Activated CD8-positive, alpha-beta T cell treated with anti-CD3 and anti-CD28 coated beads, Interleukin-2, amount 10 ng/mL, durations not matched to agents 7 days and 5 days (primary cell): ENCODE data around the gene P3H2. TPM values are rescaled to one million over a fixed set of nuclear protein-coding genes. Genes with fewer than 3 reads are reported as not detected.

Source experiments
- ATAC-seq: fragments of 150-1000 bp; cut with Tn5 transposase; one replicate; pipeline ENCODE4 v1.10.0; 2021; ENCODE audit warnings: moderate library complexity
- CTCF ChIA-PET: fragments of 350-600 bp; sonication (Branson Sonifier 250); formaldehyde crosslinking; loops from one replicate; lab custom pipeline; 2021; ENCODE audit warnings: antibody characterized with exemption; lab: Charles Lee
- POLR2A ChIA-PET: fragments of 350-600 bp; sonication (Branson Sonifier 250); formaldehyde crosslinking; loops from one replicate; lab custom pipeline; 2021; ENCODE audit warnings: antibody characterized with exemption; lab: Charles Lee
- DNase-seq: peaks from one replicate; pipeline ENCODE4 v3.0.0-alpha.2; 2020
- H3K27ac Mint-ChIP-seq: one replicate; pipeline ENCODE4 v1.8.0; 2021; ENCODE audit warnings: mild to moderate bottlenecking, mixed read lengths
- H3K27me3 Mint-ChIP-seq: one replicate; pipeline ENCODE4 v1.8.0; 2021; ENCODE audit warnings: low read depth, mixed read lengths
- H3K36me3 Mint-ChIP-seq: one replicate; pipeline ENCODE4 v1.8.0; 2021; ENCODE audit warnings: low read depth, mixed read lengths
- H3K4me1 Mint-ChIP-seq: one replicate; pipeline ENCODE4 v1.8.0; 2021; ENCODE audit warnings: low read depth, mixed read lengths
- H3K4me3 Mint-ChIP-seq: one replicate; pipeline ENCODE4 v1.8.0; 2021; ENCODE audit warnings: mild to moderate bottlenecking, mixed read lengths
- H3K9me3 Mint-ChIP-seq: one replicate; pipeline ENCODE4 v1.8.0; 2022; ENCODE audit warnings: mixed read lengths; ENCODE audit not compliant: insufficient read depth
- total RNA-seq, 2 experiments: library from RNA; stranded (reverse); gene quantifications; one replicate each; pipeline ENCODE4 v1.2.3, GENCODE V29; 2021

Gene P3H2
- total RNA-seq, 2 experiments from 2014 or later = not detected

DNA sequence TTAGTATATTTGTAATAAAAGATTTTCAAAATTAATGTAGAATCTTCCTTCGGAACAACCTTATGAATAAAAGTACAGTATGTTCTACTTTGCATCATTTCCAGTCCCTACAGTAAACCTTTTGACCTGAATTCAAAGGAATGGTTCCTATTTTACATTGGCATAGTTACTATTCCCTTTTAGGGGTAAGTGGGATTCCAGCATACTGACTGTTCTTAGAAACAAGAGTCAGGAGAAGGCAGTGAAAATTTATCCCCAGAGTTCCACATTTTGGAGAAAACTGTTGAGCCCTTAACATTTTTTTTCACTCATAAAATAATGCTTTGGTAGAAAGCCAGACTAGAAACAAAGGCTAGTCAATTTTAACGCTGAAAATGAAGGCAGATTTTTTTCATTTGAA lies 78.1 kb downstream of the P3H2 start:
- H3K9me3 Mint-ChIP-seq = no peaks in the 10 kb centered on the region
- CTCF ChIA-PET = no interaction called here
- no peaks in the 10 kb centered on the region for H3K36me3 Mint-ChIP-seq
- peaks cover 5% of the 10 kb centered on the region for H3K27me3 Mint-ChIP-seq
- DNase-seq (no peak), ATAC-seq (no peak)
- H3K27ac Mint-ChIP-seq = no peak overlapping the region
- POLR2A ChIA-PET = no interaction called here
- H3K4me3 Mint-ChIP-seq = no peak overlapping the region
- H3K4me1 Mint-ChIP-seq = no peaks in the 10 kb centered on the region

DNA sequence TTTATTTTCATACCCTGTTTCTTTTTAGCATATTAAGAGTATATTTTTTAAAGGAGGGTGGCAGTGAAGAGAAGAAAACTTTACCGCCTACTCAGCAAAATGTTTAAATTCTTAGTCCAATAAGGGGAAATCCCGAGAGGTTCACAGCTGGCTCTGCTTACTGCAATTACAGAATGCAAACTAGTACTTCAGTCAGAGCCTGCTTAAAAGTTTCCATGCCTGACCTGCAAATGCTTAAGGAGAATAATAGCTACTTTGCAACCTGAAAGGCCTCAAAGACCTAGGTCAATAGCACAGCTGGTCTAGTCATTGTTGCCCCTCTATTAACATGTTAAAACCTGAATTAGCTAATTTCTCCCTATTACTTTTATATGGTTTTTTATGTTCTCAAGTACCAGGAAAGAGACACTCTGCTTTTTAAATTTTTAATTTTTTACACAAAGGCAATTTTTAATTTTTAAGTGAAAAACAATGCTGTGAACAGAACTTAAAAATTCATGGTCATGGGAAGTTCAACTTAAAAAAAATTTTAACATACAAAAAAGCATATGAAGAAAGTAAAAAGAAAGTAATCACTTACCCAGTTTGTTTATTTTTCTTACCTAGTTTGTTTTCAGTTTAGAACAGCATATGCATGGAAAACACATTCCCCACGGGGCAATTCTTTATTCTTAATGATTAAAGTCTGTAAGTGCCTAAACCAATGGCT lies 79.2 kb downstream of the P3H2 start:
- Mint-ChIP-seq H3K4me3 (no peak overlapping the region), H3K27me3 (peaks cover 2% of the 10 kb centered on the region), H3K9me3 (no peaks in the 10 kb centered on the region), H3K36me3 (no peaks in the 10 kb centered on the region), H3K27ac (no peak overlapping the region), H3K4me1 (no peaks in the 10 kb centered on the region)
- POLR2A ChIA-PET = no interaction called here
- ATAC-seq (no peak), DNase-seq (no peak)
- CTCF ChIA-PET = no interaction called here

- ATAC-seq (no peak), DNase-seq (no peak)
- no peaks in the 10 kb centered on the region for H3K4me1 Mint-ChIP-seq
- H3K27ac Mint-ChIP-seq = no peak overlapping the region
- no peaks in the 10 kb centered on the region for H3K36me3 Mint-ChIP-seq
- ChIA-PET CTCF (no interaction called here), POLR2A (no interaction called here)
- H3K9me3 Mint-ChIP-seq = no peaks in the 10 kb centered on the region
- no peak overlapping the region for H3K4me3 Mint-ChIP-seq
- H3K27me3 Mint-ChIP-seq = peaks cover 2% of the 10 kb centered on the region
Observed at GRCh38 chr3:190040145-190040544, 80.6 kb downstream of the P3H2 start.

- H3K27me3 Mint-ChIP-seq = peaks cover 2% of the 10 kb centered on the region
- ChIA-PET CTCF (no interaction called here), POLR2A (no interaction called here)
- no peaks in the 10 kb centered on the region for H3K36me3 Mint-ChIP-seq
- DNase-seq (no peak), ATAC-seq (no peak)
- H3K4me3 Mint-ChIP-seq = no peak overlapping the region
- no peaks in the 10 kb centered on the region for H3K9me3 Mint-ChIP-seq
- no peak overlapping the region for H3K27ac Mint-ChIP-seq
- H3K4me1 Mint-ChIP-seq = no peaks in the 10 kb centered on the region
Observed at GRCh38 chr3:190038050-190038933, 82.4 kb downstream of the P3H2 start.

GRCh38 chr3:190036631-190037030 lies 84.1 kb downstream of the P3H2 start:
- CTCF ChIA-PET = no interaction called here
- Mint-ChIP-seq H3K36me3 (no peaks in the 10 kb centered on the region), H3K4me1 (no peaks in the 10 kb centered on the region), H3K27me3 (no peaks in the 10 kb centered on the region), H3K9me3 (no peaks in the 10 kb centered on the region), H3K4me3 (no peak overlapping the region), H3K27ac (no peak overlapping the region)
- ATAC-seq (no peak), DNase-seq (no peak)
- POLR2A ChIA-PET = no interaction called here

- Mint-ChIP-seq H3K27me3 (no peaks in the 10 kb centered on the region), H3K9me3 (no peaks in the 10 kb centered on the region), H3K4me3 (no peak overlapping the region), H3K36me3 (no peaks in the 10 kb centered on the region), H3K27ac (no peak overlapping the region), H3K4me1 (no peaks in the 10 kb centered on the region)
- CTCF ChIA-PET = no interaction called here
- DNase-seq (no peak), ATAC-seq (no peak)
- POLR2A ChIA-PET = no interaction called here
Observed at GRCh38 chr3:190034446-190034845, 86.3 kb downstream of the P3H2 start.

DNA sequence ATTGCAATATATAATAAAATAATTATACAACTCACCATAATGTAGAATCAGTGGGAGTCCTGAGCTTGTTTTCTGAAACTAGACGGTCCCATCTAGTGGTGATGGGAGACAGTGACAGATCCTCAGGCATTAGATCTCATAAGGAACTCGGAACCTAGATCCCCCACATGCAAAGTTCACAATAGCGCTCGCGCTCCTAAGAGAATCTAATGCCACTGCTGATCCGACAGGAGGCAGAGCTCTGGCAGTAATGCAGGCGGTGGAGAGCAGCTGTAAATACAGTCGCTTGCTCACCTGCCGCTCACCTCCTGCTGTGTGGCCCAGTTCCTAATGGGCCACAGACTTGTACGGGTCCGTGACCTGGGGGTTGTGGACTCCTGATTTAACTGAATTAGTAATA lies 87.8 kb downstream of the P3H2 start:
- ATAC-seq = no peak
- H3K4me1 Mint-ChIP-seq = no peaks in the 10 kb centered on the region
- no peak overlapping the region for H3K4me3 Mint-ChIP-seq
- ChIA-PET POLR2A (no interaction called here), CTCF (no interaction called here)
- DNase-seq = no peak
- no peaks in the 10 kb centered on the region for H3K27me3 Mint-ChIP-seq
- H3K36me3 Mint-ChIP-seq = no peaks in the 10 kb centered on the region
- H3K9me3 Mint-ChIP-seq = no peaks in the 10 kb centered on the region
- no peak overlapping the region for H3K27ac Mint-ChIP-seq

DNA sequence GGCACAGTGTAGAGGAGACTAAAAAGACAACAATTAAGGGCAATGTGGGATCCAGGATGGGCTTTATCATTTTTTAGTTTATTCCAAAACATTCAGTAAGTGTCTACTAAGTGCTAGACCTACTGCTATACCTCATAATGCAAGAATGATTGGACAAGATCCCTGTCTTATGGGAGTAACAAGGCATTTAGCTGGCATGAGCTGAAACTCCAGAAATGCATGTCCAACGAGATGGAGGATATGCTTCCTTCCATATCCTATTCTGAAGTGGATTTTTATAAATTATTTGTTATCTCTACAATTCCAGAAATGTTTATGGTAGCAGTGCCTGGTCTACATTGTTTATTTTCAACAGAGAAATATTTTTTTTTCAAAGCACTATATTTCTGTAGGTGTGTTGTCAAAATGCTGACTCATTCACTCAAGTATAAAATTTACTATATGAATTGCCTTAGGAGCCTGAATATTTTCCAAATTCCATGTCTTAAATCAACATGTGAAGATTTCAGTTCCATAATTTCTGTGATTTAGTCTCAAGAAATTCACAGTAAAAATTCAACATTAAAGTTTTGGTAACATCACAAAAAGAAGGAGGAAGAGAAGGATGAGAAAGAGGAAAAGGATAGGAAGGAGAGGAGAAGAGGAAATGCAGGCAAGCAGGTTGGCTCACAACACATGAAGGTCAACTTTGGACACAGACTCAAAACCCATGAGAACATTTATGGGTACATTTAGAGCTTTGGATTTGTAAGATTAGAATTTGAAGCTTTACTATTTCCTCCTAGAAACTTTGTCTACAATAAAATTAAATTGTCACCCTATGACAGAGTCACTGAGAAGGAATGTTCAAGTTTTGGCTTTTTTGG lies 88.6 kb downstream of the P3H2 start:
- ATAC-seq (no peak), DNase-seq (no peak)
- CTCF ChIA-PET = no interaction called here
- no peak overlapping the region for H3K27ac Mint-ChIP-seq
- no peak overlapping the region for H3K4me3 Mint-ChIP-seq
- no peaks in the 10 kb centered on the region for H3K4me1 Mint-ChIP-seq
- H3K27me3 Mint-ChIP-seq = no peaks in the 10 kb centered on the region
- no peaks in the 10 kb centered on the region for H3K36me3 Mint-ChIP-seq
- H3K9me3 Mint-ChIP-seq = no peaks in the 10 kb centered on the region
- POLR2A ChIA-PET = no interaction called here

GRCh38 chr3:190027116-190027515 lies 93.6 kb downstream of the P3H2 start:
- Mint-ChIP-seq H3K4me3 (no peak overlapping the region), H3K9me3 (no peaks in the 10 kb centered on the region), H3K27ac (no peak overlapping the region), H3K4me1 (no peaks in the 10 kb centered on the region), H3K36me3 (no peaks in the 10 kb centered on the region), H3K27me3 (no peaks in the 10 kb centered on the region)
- no peak for ATAC-seq
- CTCF ChIA-PET = no interaction called here
- no peak for DNase-seq
- POLR2A ChIA-PET = no interaction called here

GRCh38 chr3:190026154-190026553 lies 94.5 kb downstream of the P3H2 start:
- no peak overlapping the region for H3K27ac Mint-ChIP-seq
- CTCF ChIA-PET = no interaction called here
- no peaks in the 10 kb centered on the region for H3K9me3 Mint-ChIP-seq
- H3K36me3 Mint-ChIP-seq = no peaks in the 10 kb centered on the region
- ATAC-seq = no peak
- peaks cover 3% of the 10 kb centered on the region for H3K27me3 Mint-ChIP-seq
- DNase-seq = no peak
- POLR2A ChIA-PET = no interaction called here
- H3K4me3 Mint-ChIP-seq = no peak overlapping the region
- H3K4me1 Mint-ChIP-seq = no peaks in the 10 kb centered on the region

GRCh38 chr3:190024912-190025311 lies 95.8 kb downstream of the P3H2 start:
- ChIA-PET CTCF (no interaction called here), POLR2A (no interaction called here)
- H3K27me3 Mint-ChIP-seq = peaks cover 3% of the 10 kb centered on the region
- DNase-seq (no peak), ATAC-seq (no peak)
- no peak overlapping the region for H3K27ac Mint-ChIP-seq
- no peaks in the 10 kb centered on the region for H3K9me3 Mint-ChIP-seq
- no peaks in the 10 kb centered on the region for H3K4me1 Mint-ChIP-seq
- no peaks in the 10 kb centered on the region for H3K36me3 Mint-ChIP-seq
- no peak overlapping the region for H3K4me3 Mint-ChIP-seq

- Mint-ChIP-seq H3K4me1 (no peaks in the 10 kb centered on the region), H3K9me3 (no peaks in the 10 kb centered on the region), H3K36me3 (no peaks in the 10 kb centered on the region), H3K4me3 (no peak overlapping the region), H3K27ac (no peak overlapping the region), H3K27me3 (peaks cover 3% of the 10 kb centered on the region)
- no peak for ATAC-seq
- DNase-seq = no peak
- POLR2A ChIA-PET = no interaction called here
- CTCF ChIA-PET = no interaction called here
Observed at GRCh38 chr3:190019844-190020243, 100.9 kb downstream of the P3H2 start.
